ENCODE results near the gene ATP5PD. TPM values are rescaled to one million over a fixed set of nuclear protein-coding genes. Genes with fewer than 3 reads are reported as not detected.

ATP5PD gene
- total RNA-seq: 411 and 666 TPM in 2 replicates
- 603 and 732 TPM in 2 replicates for polyA plus RNA-seq

GRCh38 chr17:75046407-75047289 is at the start of gene ATP5PD, which contains the start of gene KCTD2:
TSS of gene ATP5PD (minus strand) at chr17:75046969. CDS start at chr17:75042650, 4,319 bp downstream.
TSS of gene KCTD2 (plus strand) at chr17:75047225. CDS start at chr17:75047251, 26 bp downstream.
- H3K27ac ChIP-seq: peak within 1 kb of the TSS; percentile 86
- H3K4me3 ChIP-seq: peak within 1 kb of the TSS; percentile 52
- peaks cover 8% of the 10 kb centered on the region for H3K4me1 ChIP-seq (ENCODE audit: low read depth)
- no peaks in the 10 kb centered on the region for H3K9me3 ChIP-seq (ENCODE audit: low read depth)
- DNase-seq (ENCODE audit: low read depth in 1 of 2, low spot score in 1 of 2): peak; percentile 97 to 98
- H3K27me3 ChIP-seq: no peaks in the 10 kb centered on the region
- TF ChIP-seq CTCF (IDR thresholded peaks at IDR 0.05; ENCODE audit: low read depth, low read length): no peak
- peaks cover 12% of the 10 kb centered on the region for H3K36me3 ChIP-seq

GRCh38 chr17:75096082-75096625 is 49.4 kb upstream of the ATP5PD start:
- peaks cover 3% of the 10 kb centered on the region for H3K36me3 ChIP-seq
- no peaks in the 10 kb centered on the region for H3K27me3 ChIP-seq
- no peaks in the 10 kb centered on the region for H3K9me3 ChIP-seq (ENCODE audit: low read depth)
- H3K4me3 ChIP-seq: no peak overlapping the region
- no peak for TF ChIP-seq CTCF (IDR thresholded peaks at IDR 0.05; ENCODE audit: low read depth, low read length)
- no peak overlapping the region for H3K27ac ChIP-seq
- H3K4me1 ChIP-seq (ENCODE audit: low read depth): no peaks in the 10 kb centered on the region
- peak in 1 of 2 donors; percentile 72 for DNase-seq (ENCODE audit: low read depth in 1 of 2, low spot score in 1 of 2)

GRCh38 chr17:75094871-75095399 is 48.2 kb upstream of the ATP5PD start:
- H3K4me3 ChIP-seq: no peak overlapping the region
- H3K4me1 ChIP-seq (ENCODE audit: low read depth): no peaks in the 10 kb centered on the region
- TF ChIP-seq CTCF (IDR thresholded peaks at IDR 0.05; ENCODE audit: low read depth, low read length): no peak
- H3K27me3 ChIP-seq: no peaks in the 10 kb centered on the region
- H3K36me3 ChIP-seq: no peaks in the 10 kb centered on the region
- no peak overlapping the region for H3K27ac ChIP-seq
- no peaks in the 10 kb centered on the region for H3K9me3 ChIP-seq (ENCODE audit: low read depth)
- DNase-seq (ENCODE audit: low read depth in 1 of 2, low spot score in 1 of 2): no peak

GRCh38 chr17:75093548-75094158 is 46.9 kb upstream of the ATP5PD start:
- TF ChIP-seq CTCF (IDR thresholded peaks at IDR 0.05; ENCODE audit: low read depth, low read length): no peak
- no peaks in the 10 kb centered on the region for H3K36me3 ChIP-seq
- H3K4me1 ChIP-seq (ENCODE audit: low read depth): peaks cover 3% of the 10 kb centered on the region
- no peaks in the 10 kb centered on the region for H3K27me3 ChIP-seq
- DNase-seq (ENCODE audit: low read depth in 1 of 2, low spot score in 1 of 2): no peak
- no peaks in the 10 kb centered on the region for H3K9me3 ChIP-seq (ENCODE audit: low read depth)
- no peak overlapping the region for H3K4me3 ChIP-seq
- H3K27ac ChIP-seq: no peak overlapping the region

- Histone ChIP-seq H3K4me1 (ENCODE audit: low read depth) (peaks cover 13% of the 10 kb centered on the region), H3K27ac (peak overlapping the region; percentile 57), H3K4me3 (no peak overlapping the region), H3K27me3 (no peaks in the 10 kb centered on the region), H3K36me3 (no peaks in the 10 kb centered on the region), H3K9me3 (ENCODE audit: low read depth) (no peaks in the 10 kb centered on the region)
- no peak for DNase-seq (ENCODE audit: low read depth in 1 of 2, low spot score in 1 of 2)
- TF ChIP-seq CTCF (IDR thresholded peaks at IDR 0.05; ENCODE audit: low read depth, low read length): no peak
Measured at GRCh38 chr17:75091855-75092327, 45.1 kb upstream of the ATP5PD start.

All from cardiac muscle cell (in vitro differentiated cells and primary cell).